Measurements from ENCODE around the gene CS. TPM values are rescaled to one million over a fixed set of nuclear protein-coding genes. Genes with fewer than 3 reads are reported as not detected.
"Not testable (repeated sequence)": the region's sequence is repeated elsewhere in the genome, so short reads cannot be mapped to it uniquely, and the experiment has no call there.

CS gene
- total RNA-seq, 8 experiments from 2014 or later = 66.8 to 208 (median 106) TPM

GRCh38 chr12:56286044-56286830 lies 13.9 kb downstream of the CS start:
- in situ Hi-C loops (cut with MboI; ENCODE audit: low pct_unique_long_range_greater_than_20kb in 2 of 9, low sequenced_read_pairs in 9 of 9, unreplicated experiment in 9 of 9) = no loop called here
- WGBS, 10 experiments = 0 to 100% (median 37%) methylated on average over 1 to 4 of the region's 4 CpGs; no CpG with 5 or more reads in 1 of the 10 experiments
- peak in 1 of 8 experiments; percentile 33 for ATAC-seq (replicated peaks in 6 of 8)
- no peaks in the 10 kb centered on the region for H3K4me1 ChIP-seq (replicated peaks in 1 of 2)
- H3K4me3 ChIP-seq = no peak overlapping the region
- no peak overlapping the region for H3K27ac ChIP-seq

- ATAC-seq (replicated peaks in 6 of 8); in situ Hi-C loops (cut with MboI; ENCODE audit: low pct_unique_long_range_greater_than_20kb in 2 of 9, low sequenced_read_pairs in 9 of 9, unreplicated experiment in 9 of 9): not testable (repeated sequence)
Measured at GRCh38 chr12:56284263-56284662, 15.9 kb downstream of the CS start.

GRCh38 chr12:56282579-56282978 lies 17.6 kb downstream of the CS start:
- in situ Hi-C loops (cut with MboI; ENCODE audit: low pct_unique_long_range_greater_than_20kb in 2 of 9, low sequenced_read_pairs in 9 of 9, unreplicated experiment in 9 of 9) = no loop called here
- Histone ChIP-seq H3K4me1 (replicated peaks in 1 of 2) (no peaks in the 10 kb centered on the region), H3K27ac (no peak overlapping the region), H3K4me3 (no peak overlapping the region)
- ATAC-seq (replicated peaks in 6 of 8) = no peak
- 81 to 100% (median 98%) methylated on average over 2 of the region's 2 CpGs; no CpG with 5 or more reads in 6 of the 10 experiments for WGBS, 10 experiments

More at GRCh38 chr12:56284263-56284662, 15.9 kb downstream of the CS start:
- not testable (repeated sequence) for H3K4me3 ChIP-seq; H3K4me1 ChIP-seq (replicated peaks in 1 of 2); H3K27ac ChIP-seq
- 40 to 100% (median 98%) methylated on average over 1 to 5 of the region's 5 CpGs for WGBS, 10 experiments

GRCh38 chr12:56282030-56282429 lies 18.1 kb downstream of the CS start:
- 86 to 100% (median 96%) methylated on average over 1 to 6 of the region's 6 CpGs; no CpG with 5 or more reads in 2 of the 10 experiments for WGBS, 10 experiments
- ATAC-seq (replicated peaks in 6 of 8) = no peak
- H3K27ac ChIP-seq = no peak overlapping the region
- in situ Hi-C loops (cut with MboI; ENCODE audit: low pct_unique_long_range_greater_than_20kb in 2 of 9, low sequenced_read_pairs in 9 of 9, unreplicated experiment in 9 of 9) = no loop called here
- H3K4me1 ChIP-seq (replicated peaks in 1 of 2) = no peaks in the 10 kb centered on the region
- no peak overlapping the region for H3K4me3 ChIP-seq

- in situ Hi-C loops (cut with MboI; ENCODE audit: low pct_unique_long_range_greater_than_20kb in 2 of 9, low sequenced_read_pairs in 9 of 9, unreplicated experiment in 9 of 9) = no loop called here
- Histone ChIP-seq H3K4me1 (replicated peaks in 1 of 2) (no peaks in the 10 kb centered on the region), H3K4me3 (no peak overlapping the region), H3K27ac (no peak overlapping the region)
- no peak for ATAC-seq (replicated peaks in 6 of 8)
Measured at GRCh38 chr12:56280849-56281248, 19.3 kb downstream of the CS start.

- no peak for ATAC-seq (replicated peaks in 6 of 8)
- WGBS, 10 experiments = 85 to 100% (median 100%) methylated on average over 1 to 2 of the region's 3 CpGs; no CpG with 5 or more reads in 3 of the 10 experiments
- H3K4me3 ChIP-seq = no peak overlapping the region
- no peak overlapping the region for H3K27ac ChIP-seq
- in situ Hi-C loops (cut with MboI; ENCODE audit: low pct_unique_long_range_greater_than_20kb in 2 of 9, low sequenced_read_pairs in 9 of 9, unreplicated experiment in 9 of 9) = no loop called here
- no peaks in the 10 kb centered on the region for H3K4me1 ChIP-seq (replicated peaks in 1 of 2)
Measured at GRCh38 chr12:56278905-56279304, 21.2 kb downstream of the CS start.

- Histone ChIP-seq H3K4me3 (no peak overlapping the region), H3K4me1 (replicated peaks in 1 of 2) (no peaks in the 10 kb centered on the region), H3K27ac (no peak overlapping the region)
- 86 to 100% (median 100%) methylated on average over 1 to 2 of the region's 2 CpGs; no CpG with 5 or more reads in 5 of the 10 experiments for WGBS, 10 experiments
- ATAC-seq (replicated peaks in 6 of 8) = no peak
- in situ Hi-C loops (cut with MboI; ENCODE audit: low pct_unique_long_range_greater_than_20kb in 2 of 9, low sequenced_read_pairs in 9 of 9, unreplicated experiment in 9 of 9) = loop anchor here in 1 of 9 experiments (25.0 kb wide), 1 partner anchor 112 kb away; the partner anchor contains the start of genes MYL6 and MYL6B
Measured at GRCh38 chr12:56274299-56274698, 25.8 kb downstream of the CS start.

- 40 to 100% (median 100%) methylated on average over 1 of the region's 2 CpGs; no CpG with 5 or more reads in 5 of the 10 experiments for WGBS, 10 experiments
- H3K27ac ChIP-seq = not testable (repeated sequence)
Measured at GRCh38 chr12:56272468-56272867, 27.7 kb downstream of the CS start.

GRCh38 chr12:56271031-56271430 lies 29.1 kb downstream of the CS start:
- WGBS, 10 experiments = 14% methylated on average over 1 of the region's 1 CpG; no CpG with 5 or more reads in 9 of the 10 experiments
- H3K27ac ChIP-seq = no peak overlapping the region
- peak in 1 of 8 experiments; percentile 2 for ATAC-seq (replicated peaks in 6 of 8)
- in situ Hi-C loops (cut with MboI; ENCODE audit: low pct_unique_long_range_greater_than_20kb in 2 of 9, low sequenced_read_pairs in 9 of 9, unreplicated experiment in 9 of 9) = loop anchor here in 1 of 9 experiments (25.0 kb wide), 1 partner anchor 109 kb away; the partner anchor contains the start of genes MYL6 and MYL6B
- no peak overlapping the region for H3K4me3 ChIP-seq
- peaks cover 0 to 4% of the 10 kb centered on the region in 2 donors for H3K4me1 ChIP-seq (replicated peaks in 1 of 2)

More at GRCh38 chr12:56272468-56272867, 27.7 kb downstream of the CS start:
- ATAC-seq (replicated peaks in 6 of 8); H3K4me3 ChIP-seq; H3K4me1 ChIP-seq (replicated peaks in 1 of 2): not testable (repeated sequence)
- in situ Hi-C loops (cut with MboI; ENCODE audit: low pct_unique_long_range_greater_than_20kb in 2 of 9, low sequenced_read_pairs in 9 of 9, unreplicated experiment in 9 of 9) = loop anchor here in 1 of 9 experiments (25.0 kb wide), 1 partner anchor 110 kb away; the partner anchor contains the start of genes MYL6 and MYL6B

- H3K4me1 ChIP-seq (replicated peaks in 1 of 2) = peaks cover 0 to 5% of the 10 kb centered on the region in 2 donors
- peak in 1 of 8 experiments; percentile 11 for ATAC-seq (replicated peaks in 6 of 8)
- WGBS, 10 experiments = 0 to 60% (median 40%) methylated on average over 1 to 7 of the region's 21 CpGs; no CpG with 5 or more reads in 3 of the 10 experiments
- no peak overlapping the region for H3K27ac ChIP-seq
- in situ Hi-C loops (cut with MboI; ENCODE audit: low pct_unique_long_range_greater_than_20kb in 2 of 9, low sequenced_read_pairs in 9 of 9, unreplicated experiment in 9 of 9) = loop anchor here in 1 of 9 experiments (25.0 kb wide), 1 partner anchor 105 kb away; the partner anchor contains the start of genes MYL6 and MYL6B
- peak overlapping the region; percentile 52 to 65 (median 60) for H3K4me3 ChIP-seq
Measured at GRCh38 chr12:56267443-56268071, 32.6 kb downstream of the CS start.

GRCh38 chr12:56266693-56267442 lies 33.3 kb downstream of the CS start, which contains the start of gene COQ10A:
COQ10A (plus strand) TSS chr12:56266942; CDS start chr12:56267119, 177 bp downstream.
- WGBS, 10 experiments = 0 to 5% (median 1%) methylated on average over 1 to 20 of the region's 68 CpGs; no CpG with 5 or more reads in 6 of the 10 experiments
- peak; percentile 91 to 95 (median 93) for ATAC-seq (replicated peaks in 6 of 8)
- H3K4me3 ChIP-seq = peak within 1 kb of the TSS; percentile 52 to 65 (median 60)
- H3K27ac ChIP-seq = peak within 1 kb of the TSS; percentile 79 to 82
- in situ Hi-C loops (cut with MboI; ENCODE audit: low pct_unique_long_range_greater_than_20kb in 2 of 9, low sequenced_read_pairs in 9 of 9, unreplicated experiment in 9 of 9) = loop anchor here in 1 of 9 experiments (25.0 kb wide), 1 partner anchor 105 kb away; the partner anchor contains the start of genes MYL6 and MYL6B
- H3K4me1 ChIP-seq (replicated peaks in 1 of 2) = peaks cover 0 to 5% of the 10 kb centered on the region in 2 donors

GRCh38 chr12:56266068-56266692 lies 34.0 kb downstream of the CS start:
- not testable (repeated sequence) for ATAC-seq (replicated peaks in 6 of 8); H3K4me1 ChIP-seq (replicated peaks in 1 of 2)
- in situ Hi-C loops (cut with MboI; ENCODE audit: low pct_unique_long_range_greater_than_20kb in 2 of 9, low sequenced_read_pairs in 9 of 9, unreplicated experiment in 9 of 9) = loop anchor here in 1 of 9 experiments (25.0 kb wide), 1 partner anchor 104 kb away; the partner anchor contains the start of genes MYL6 and MYL6B
- 12 to 89% (median 52%) methylated on average over 4 to 11 of the region's 16 CpGs; no CpG with 5 or more reads in 5 of the 10 experiments for WGBS, 10 experiments
- H3K4me3 ChIP-seq = peak overlapping the region; percentile 52 to 65 (median 60)
- H3K27ac ChIP-seq = peak overlapping the region; percentile 79 to 82

Data from motor neuron (in vitro differentiated cells).